HepG2 (cell line): Measurements from ENCODE around the gene VARS1. TPM values are rescaled to one million over a fixed set of nuclear protein-coding genes. Genes with fewer than 3 reads are reported as not detected.

Experiments used
- AGO1 ChIP-seq: fragments of 200-400 bp; formaldehyde crosslinking; IDR thresholded peaks from 2 replicates; pipeline ENCODE4 v1.6.1; 2017; ENCODE audit warnings: mild to moderate bottlenecking, low read depth, low read length, moderate library complexity; ENCODE audit not compliant: poor library complexity, severe bottlenecking
- ATAD3A ChIP-seq: sonication (generic); formaldehyde crosslinking; IDR thresholded peaks from 2 replicates; pipeline ENCODE4 v1.4.0; 2020; ENCODE audit warnings: missing genetic modification reagents
- CEBPG ChIP-seq: IDR thresholded peaks from 2 replicates; pipeline ENCODE4 v1.6.1; 2016
- EHMT2 ChIP-seq: fragments of 200-600 bp; sonication (generic); IDR thresholded peaks from 2 replicates; pipeline ENCODE4 v1.7.0; 2017; ENCODE audit warnings: antibody characterized with exemption, low read depth, low read length, borderline replicate concordance
- EZH2 ChIP-seq: conservative IDR thresholded peaks from 2 replicates; pipeline ENCODE4 v1.6.1; 2012; ENCODE audit warnings: mild to moderate bottlenecking, low read depth, low read length, moderate library complexity
- HES4 ChIP-seq: sonication (generic); formaldehyde crosslinking; IDR thresholded peaks from 2 replicates; pipeline ENCODE4 v1.9.0; 2021; ENCODE audit warnings: mild to moderate bottlenecking, missing genetic modification reagents, borderline replicate concordance
- HNF4A ChIP-seq: sonication (generic); formaldehyde crosslinking; IDR thresholded peaks from 2 replicates; pipeline ENCODE4 v1.4.0; 2020; ENCODE audit warnings: missing genetic modification reagents
- IKZF1 ChIP-seq: fragments of 450-650 bp; IDR thresholded peaks from 2 replicates; pipeline ENCODE4 v1.7.1; 2016
- LCORL ChIP-seq, 2 experiments: fragments of 450-650 bp in 1 of 2; sonication (generic) in 1 of 2; formaldehyde crosslinking in 1 of 2; IDR thresholded peaks; 2 replicates each; pipeline versions ENCODE4 v1.5.0 to v1.6.1; 2017 to 2020; ENCODE audit warnings: antibody characterized with exemption in 1 of 2, missing genetic modification reagents in 1 of 2
- MTF2 ChIP-seq: sonication (generic); formaldehyde crosslinking; IDR thresholded peaks from 2 replicates; pipeline ENCODE4 v1.5.0; 2020; ENCODE audit warnings: missing genetic modification reagents, borderline replicate concordance
- NR1H2 ChIP-seq: sonication (generic); formaldehyde crosslinking; IDR thresholded peaks from 2 replicates; pipeline ENCODE4 v1.8.1; 2022; ENCODE audit warnings: low read depth, missing genetic modification reagents, borderline replicate concordance
- ONECUT2 ChIP-seq: sonication (generic); formaldehyde crosslinking; IDR thresholded peaks from 2 replicates; pipeline ENCODE4 v1.4.0; 2020; ENCODE audit warnings: missing genetic modification reagents
- RELA ChIP-seq: sonication (generic); formaldehyde crosslinking; IDR thresholded peaks from 2 replicates; pipeline ENCODE4 v1.4.0; 2020; ENCODE audit warnings: missing genetic modification reagents
- TEAD2 ChIP-seq: sonication (generic); formaldehyde crosslinking; IDR thresholded peaks from 2 replicates; pipeline ENCODE4 v1.9.0; 2021; ENCODE audit warnings: missing genetic modification reagents
- ZFP90 ChIP-seq: sonication (generic); formaldehyde crosslinking; IDR thresholded peaks from 2 replicates; pipeline ENCODE4 v1.8.0; 2022; ENCODE audit warnings: missing genetic modification reagents, mild to moderate bottlenecking, inconsistent platforms, borderline replicate concordance
- ZNF121 ChIP-seq: sonication (generic); formaldehyde crosslinking; IDR thresholded peaks from 2 replicates; pipeline ENCODE4 v1.5.0; 2020; ENCODE audit warnings: mild to moderate bottlenecking, missing genetic modification reagents
- ZNF468 ChIP-seq: sonication (generic); formaldehyde crosslinking; IDR thresholded peaks from 2 replicates; pipeline ENCODE4 v1.8.0; 2022; ENCODE audit warnings: mild to moderate bottlenecking, moderate library complexity, missing genetic modification reagents
- ZNF563 ChIP-seq: sonication (generic); formaldehyde crosslinking; IDR thresholded peaks from 2 replicates; pipeline ENCODE4 v1.8.0; 2022; ENCODE audit warnings: mild to moderate bottlenecking, moderate library complexity, missing genetic modification reagents
- ZNF761 ChIP-seq: sonication (generic); formaldehyde crosslinking; conservative IDR thresholded peaks from 2 replicates; pipeline ENCODE4 v1.4.0; 2020; ENCODE audit warnings: mild to moderate bottlenecking, missing genetic modification reagents
- ZSCAN20 ChIP-seq: sonication (generic); formaldehyde crosslinking; IDR thresholded peaks from 2 replicates; pipeline ENCODE4 v1.4.0; 2020; ENCODE audit warnings: missing genetic modification reagents, mild to moderate bottlenecking, borderline replicate concordance
- polyA plus RNA-seq, 8 experiments: library from polyadenylated mRNA; depleted of rRNA in 3 of 8; stranded (reverse) in 7 of 8; unstranded in 1 of 8; fragments of >200 nt; fragmentation: Illumina TruSeq in 4 of 8; extraction: Trizol in 4 of 8; gene quantifications; 2 replicates each; pipeline versions ENCODE4 v1.2.1 to v1.2.3, GENCODE V29; 2011 to 2016; ENCODE audit warnings: low read depth in 4 of 8, missing spikeins in 1 of 8, mixed read lengths in 1 of 8; ENCODE audit not compliant: insufficient read depth in 1 of 8
- total RNA-seq, 5 experiments: library from RNA; depleted of rRNA; stranded (reverse); fragments of >200 nt; fragmentation: Illumina TruSeq; extraction: Trizol; gene quantifications; 2 replicates each; pipeline ENCODE4 v1.2.3, GENCODE V29; 2016; ENCODE audit warnings: low read depth in 1 of 5
- TF ChIP-seq, protein P1 (sequence below): IDR thresholded peaks from 2 replicates; pipeline ENCODE4 v1.6.1; 2016
- TF ChIP-seq, protein P2 (sequence below): sonication (generic); formaldehyde crosslinking; IDR thresholded peaks from 2 replicates; pipeline ENCODE4 v1.4.0; 2020; ENCODE audit warnings: missing genetic modification reagents, borderline replicate concordance
- TF ChIP-seq, protein P3 (sequence below): IDR thresholded peaks from 2 replicates; pipeline ENCODE4 v1.6.1; 2016; ENCODE audit warnings: control low read depth
- TF ChIP-seq, protein P4 (sequence below): sonication (generic); formaldehyde crosslinking; IDR thresholded peaks from 2 replicates; pipeline ENCODE4 v1.5.1; 2020; ENCODE audit warnings: missing genetic modification reagents, mild to moderate bottlenecking, borderline replicate concordance

The VARS1 gene
- total and polyA plus RNA-seq, 2 of the 13 experiments (the other 11 are each of a cell fraction or from before 2014, with no cell fraction given): 14.7 to 56.1 TPM

DNA sequence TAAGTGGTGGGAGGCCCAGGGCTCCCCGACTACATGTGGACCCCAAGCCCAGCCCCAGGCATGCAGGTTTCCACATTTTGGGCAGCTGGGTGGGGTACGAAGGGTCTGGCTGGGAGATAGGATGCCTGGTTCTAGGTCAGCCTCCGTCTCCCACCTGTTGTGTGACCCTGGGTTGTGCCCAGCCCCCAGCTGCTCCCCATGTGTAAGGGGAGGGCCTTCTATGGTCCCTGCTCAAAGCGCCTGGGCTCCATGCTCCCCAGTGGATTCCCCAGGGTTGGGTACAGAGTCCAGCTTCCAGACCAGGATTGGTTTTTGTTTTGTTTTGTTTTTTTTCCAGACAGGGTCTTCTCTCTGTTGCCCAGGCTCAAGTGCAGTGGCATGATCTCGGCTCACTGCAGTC is 17.4 kb downstream of the VARS1 start (continued):
- TF ChIP-seq, protein P1, sequence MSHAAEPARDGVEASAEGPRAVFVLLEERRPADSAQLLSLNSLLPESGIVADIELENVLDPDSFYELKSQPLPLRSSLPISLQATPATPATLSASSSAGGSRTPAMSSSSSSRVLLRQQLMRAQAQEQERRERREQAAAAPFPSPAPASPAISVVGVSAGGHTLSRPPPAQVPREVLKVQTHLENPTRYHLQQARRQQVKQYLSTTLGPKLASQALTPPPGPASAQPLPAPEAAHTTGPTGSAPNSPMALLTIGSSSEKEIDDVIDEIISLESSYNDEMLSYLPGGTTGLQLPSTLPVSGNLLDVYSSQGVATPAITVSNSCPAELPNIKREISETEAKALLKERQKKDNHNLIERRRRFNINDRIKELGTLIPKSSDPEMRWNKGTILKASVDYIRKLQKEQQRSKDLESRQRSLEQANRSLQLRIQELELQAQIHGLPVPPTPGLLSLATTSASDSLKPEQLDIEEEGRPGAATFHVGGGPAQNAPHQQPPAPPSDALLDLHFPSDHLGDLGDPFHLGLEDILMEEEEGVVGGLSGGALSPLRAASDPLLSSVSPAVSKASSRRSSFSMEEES (CRISPR knock-in tag): no peak
- TF ChIP-seq EHMT2: no peak
- no peak for TF ChIP-seq RELA
- TF ChIP-seq IKZF1: no peak
- TF ChIP-seq ZNF121 (CRISPR knock-in tag): no peak
- TF ChIP-seq ATAD3A (CRISPR knock-in tag): no peak
- no peak for TF ChIP-seq TEAD2 (CRISPR knock-in tag)
- TF ChIP-seq EZH2: no peak
- TF ChIP-seq ZNF761: no peak
- no peak for TF ChIP-seq ZSCAN20 (CRISPR knock-in tag)
- TF ChIP-seq, protein P2, sequence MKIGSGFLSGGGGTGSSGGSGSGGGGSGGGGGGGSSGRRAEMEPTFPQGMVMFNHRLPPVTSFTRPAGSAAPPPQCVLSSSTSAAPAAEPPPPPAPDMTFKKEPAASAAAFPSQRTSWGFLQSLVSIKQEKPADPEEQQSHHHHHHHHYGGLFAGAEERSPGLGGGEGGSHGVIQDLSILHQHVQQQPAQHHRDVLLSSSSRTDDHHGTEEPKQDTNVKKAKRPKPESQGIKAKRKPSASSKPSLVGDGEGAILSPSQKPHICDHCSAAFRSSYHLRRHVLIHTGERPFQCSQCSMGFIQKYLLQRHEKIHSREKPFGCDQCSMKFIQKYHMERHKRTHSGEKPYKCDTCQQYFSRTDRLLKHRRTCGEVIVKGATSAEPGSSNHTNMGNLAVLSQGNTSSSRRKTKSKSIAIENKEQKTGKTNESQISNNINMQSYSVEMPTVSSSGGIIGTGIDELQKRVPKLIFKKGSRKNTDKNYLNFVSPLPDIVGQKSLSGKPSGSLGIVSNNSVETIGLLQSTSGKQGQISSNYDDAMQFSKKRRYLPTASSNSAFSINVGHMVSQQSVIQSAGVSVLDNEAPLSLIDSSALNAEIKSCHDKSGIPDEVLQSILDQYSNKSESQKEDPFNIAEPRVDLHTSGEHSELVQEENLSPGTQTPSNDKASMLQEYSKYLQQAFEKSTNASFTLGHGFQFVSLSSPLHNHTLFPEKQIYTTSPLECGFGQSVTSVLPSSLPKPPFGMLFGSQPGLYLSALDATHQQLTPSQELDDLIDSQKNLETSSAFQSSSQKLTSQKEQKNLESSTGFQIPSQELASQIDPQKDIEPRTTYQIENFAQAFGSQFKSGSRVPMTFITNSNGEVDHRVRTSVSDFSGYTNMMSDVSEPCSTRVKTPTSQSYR (CRISPR knock-in tag): peak; percentile 23; the same call in 1 of the 2 replicates
- TF ChIP-seq HNF4A (CRISPR knock-in tag): peak; percentile 76
- no peak for TF ChIP-seq NR1H2 (CRISPR knock-in tag)
- no peak for TF ChIP-seq AGO1
- 0 out of 2 replicates have a peak, but pooled peaks have one; percentile 29 for TF ChIP-seq ZFP90
- no peak for TF ChIP-seq ZNF468 (CRISPR knock-in tag)
- no peak for TF ChIP-seq ZNF563
- no peak for TF ChIP-seq CEBPG (CRISPR knock-in tag)
- TF ChIP-seq MTF2 (CRISPR knock-in tag): no peak
- TF ChIP-seq, protein P3, sequence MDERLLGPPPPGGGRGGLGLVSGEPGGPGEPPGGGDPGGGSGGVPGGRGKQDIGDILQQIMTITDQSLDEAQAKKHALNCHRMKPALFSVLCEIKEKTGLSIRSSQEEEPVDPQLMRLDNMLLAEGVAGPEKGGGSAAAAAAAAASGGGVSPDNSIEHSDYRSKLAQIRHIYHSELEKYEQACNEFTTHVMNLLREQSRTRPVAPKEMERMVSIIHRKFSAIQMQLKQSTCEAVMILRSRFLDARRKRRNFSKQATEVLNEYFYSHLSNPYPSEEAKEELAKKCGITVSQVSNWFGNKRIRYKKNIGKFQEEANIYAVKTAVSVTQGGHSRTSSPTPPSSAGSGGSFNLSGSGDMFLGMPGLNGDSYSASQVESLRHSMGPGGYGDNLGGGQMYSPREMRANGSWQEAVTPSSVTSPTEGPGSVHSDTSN (CRISPR knock-in tag): no peak
- no peak for TF ChIP-seq LCORL (IDR thresholded peaks at IDR 0.05)
- no peak for TF ChIP-seq LCORL (CRISPR knock-in tag; IDR thresholded peaks at IDR 0.05)
- TF ChIP-seq HES4 (CRISPR knock-in tag): no peak
- TF ChIP-seq, protein P4, sequence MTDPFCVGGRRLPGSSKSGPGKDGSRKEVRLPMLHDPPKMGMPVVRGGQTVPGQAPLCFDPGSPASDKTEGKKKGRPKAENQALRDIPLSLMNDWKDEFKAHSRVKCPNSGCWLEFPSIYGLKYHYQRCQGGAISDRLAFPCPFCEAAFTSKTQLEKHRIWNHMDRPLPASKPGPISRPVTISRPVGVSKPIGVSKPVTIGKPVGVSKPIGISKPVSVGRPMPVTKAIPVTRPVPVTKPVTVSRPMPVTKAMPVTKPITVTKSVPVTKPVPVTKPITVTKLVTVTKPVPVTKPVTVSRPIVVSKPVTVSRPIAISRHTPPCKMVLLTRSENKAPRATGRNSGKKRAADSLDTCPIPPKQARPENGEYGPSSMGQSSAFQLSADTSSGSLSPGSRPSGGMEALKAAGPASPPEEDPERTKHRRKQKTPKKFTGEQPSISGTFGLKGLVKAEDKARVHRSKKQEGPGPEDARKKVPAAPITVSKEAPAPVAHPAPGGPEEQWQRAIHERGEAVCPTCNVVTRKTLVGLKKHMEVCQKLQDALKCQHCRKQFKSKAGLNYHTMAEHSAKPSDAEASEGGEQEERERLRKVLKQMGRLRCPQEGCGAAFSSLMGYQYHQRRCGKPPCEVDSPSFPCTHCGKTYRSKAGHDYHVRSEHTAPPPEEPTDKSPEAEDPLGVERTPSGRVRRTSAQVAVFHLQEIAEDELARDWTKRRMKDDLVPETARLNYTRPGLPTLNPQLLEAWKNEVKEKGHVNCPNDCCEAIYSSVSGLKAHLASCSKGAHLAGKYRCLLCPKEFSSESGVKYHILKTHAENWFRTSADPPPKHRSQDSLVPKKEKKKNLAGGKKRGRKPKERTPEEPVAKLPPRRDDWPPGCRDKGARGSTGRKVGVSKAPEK: no peak
- no peak for TF ChIP-seq ONECUT2 (CRISPR knock-in tag)
